Epithelial cell of esophagus (primary cell): ENCODE measurements around the gene PTPRT.

ENCODE experiments used
- DNase-seq: peaks from one replicate; pipeline ENCODE4 v3.0.0; 2010; ENCODE audit warnings: low read depth
- H3K4me3 ChIP-seq: 2 replicates; pipeline ENCODE4 v1.5.1; 2011; ENCODE audit warnings: mild to moderate bottlenecking, low read length, control low read depth
- TF ChIP-seq, protein P1 (sequence below): IDR thresholded peaks from 2 replicates; pipeline ENCODE4 v1.5.1; 2011; ENCODE audit warnings: low read depth, mild to moderate bottlenecking, low read length, control low read depth, inconsistent platforms; ENCODE audit not compliant: insufficient read depth; ENCODE audit errors: missing control alignments

Gene PTPRT

DNA sequence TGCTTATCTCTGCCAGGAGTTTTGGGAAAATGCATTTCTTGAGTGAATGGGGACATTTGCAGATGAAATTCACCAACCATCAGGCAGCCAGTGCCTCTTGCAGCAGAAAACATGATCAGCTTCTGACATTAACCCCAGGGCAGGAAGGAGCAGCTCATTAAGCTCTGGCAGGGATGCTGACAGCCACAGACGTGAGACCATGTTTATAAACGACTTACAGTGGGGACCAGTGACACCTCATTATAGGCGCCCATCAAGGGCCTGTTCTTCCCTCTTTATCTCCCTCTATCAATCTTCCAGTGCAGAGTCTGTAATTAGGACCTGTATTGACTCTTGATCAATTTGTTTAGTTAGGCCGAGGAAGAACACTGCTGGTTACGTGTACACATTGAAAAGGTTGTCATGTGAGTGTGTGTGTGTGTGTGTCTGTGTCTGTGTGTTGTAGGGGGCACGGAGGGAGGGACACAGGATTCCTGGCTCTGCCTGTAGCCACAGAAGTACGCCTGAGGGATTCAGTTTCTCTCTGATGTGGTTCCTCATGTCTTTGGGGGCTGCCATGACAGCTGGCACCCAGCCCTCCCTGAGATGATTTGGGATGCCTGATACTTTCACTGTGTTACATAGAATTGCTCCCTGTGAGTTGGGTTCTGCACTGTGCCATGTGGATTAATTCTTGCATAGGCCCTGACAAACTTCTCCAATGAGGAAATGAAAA is 1143.2 kb downstream of the PTPRT start:
- no peak for DNase-seq
- H3K4me3 ChIP-seq: no peak overlapping the region
- TF ChIP-seq, protein P1, sequence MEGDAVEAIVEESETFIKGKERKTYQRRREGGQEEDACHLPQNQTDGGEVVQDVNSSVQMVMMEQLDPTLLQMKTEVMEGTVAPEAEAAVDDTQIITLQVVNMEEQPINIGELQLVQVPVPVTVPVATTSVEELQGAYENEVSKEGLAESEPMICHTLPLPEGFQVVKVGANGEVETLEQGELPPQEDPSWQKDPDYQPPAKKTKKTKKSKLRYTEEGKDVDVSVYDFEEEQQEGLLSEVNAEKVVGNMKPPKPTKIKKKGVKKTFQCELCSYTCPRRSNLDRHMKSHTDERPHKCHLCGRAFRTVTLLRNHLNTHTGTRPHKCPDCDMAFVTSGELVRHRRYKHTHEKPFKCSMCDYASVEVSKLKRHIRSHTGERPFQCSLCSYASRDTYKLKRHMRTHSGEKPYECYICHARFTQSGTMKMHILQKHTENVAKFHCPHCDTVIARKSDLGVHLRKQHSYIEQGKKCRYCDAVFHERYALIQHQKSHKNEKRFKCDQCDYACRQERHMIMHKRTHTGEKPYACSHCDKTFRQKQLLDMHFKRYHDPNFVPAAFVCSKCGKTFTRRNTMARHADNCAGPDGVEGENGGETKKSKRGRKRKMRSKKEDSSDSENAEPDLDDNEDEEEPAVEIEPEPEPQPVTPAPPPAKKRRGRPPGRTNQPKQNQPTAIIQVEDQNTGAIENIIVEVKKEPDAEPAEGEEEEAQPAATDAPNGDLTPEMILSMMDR: no peak

DNA sequence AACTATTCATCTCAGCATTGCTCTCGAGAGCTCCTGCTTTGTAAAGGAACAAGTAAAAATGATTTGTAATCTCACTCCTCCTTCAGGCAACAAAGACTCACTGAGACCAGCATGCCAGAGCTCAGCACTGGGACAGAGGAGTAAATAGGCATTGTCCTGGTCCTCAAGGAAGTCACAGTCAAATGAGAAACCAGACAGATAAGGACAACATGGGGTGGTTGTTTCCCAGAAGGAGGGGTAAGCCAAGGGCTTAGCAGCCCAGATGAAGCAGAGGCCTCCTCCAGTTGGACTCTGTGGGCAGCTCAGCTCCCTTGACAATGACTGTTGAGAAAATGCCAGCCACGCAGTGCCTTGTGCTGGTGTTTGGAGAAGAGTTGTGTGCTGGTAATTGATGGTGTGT is 1145.8 kb downstream of the PTPRT start:
- no peak for DNase-seq
- TF ChIP-seq, protein P1: no peak
- H3K4me3 ChIP-seq: no peak overlapping the region

- no peak for DNase-seq
- H3K4me3 ChIP-seq: no peak overlapping the region
- TF ChIP-seq, protein P1: no peak
These were observed 1148.6 kb downstream of the PTPRT start for GRCh38 chr20:42041000-42041565.

- TF ChIP-seq, protein P1: no peak
- no peak for DNase-seq
- no peak overlapping the region for H3K4me3 ChIP-seq
These were observed 1161.9 kb downstream of the PTPRT start for GRCh38 chr20:42027746-42028268.

GRCh38 chr20:42026599-42026998 is 1163.1 kb downstream of the PTPRT start:
- no peak overlapping the region for H3K4me3 ChIP-seq
- TF ChIP-seq, protein P1: no peak
- DNase-seq: no peak

GRCh38 chr20:42024653-42025052 is 1165.1 kb downstream of the PTPRT start:
- TF ChIP-seq, protein P1: no peak
- no peak overlapping the region for H3K4me3 ChIP-seq
- no peak for DNase-seq
